Panc1 (cell line): ENCODE data around the gene MEF2A. TPM values are rescaled to one million over a fixed set of nuclear protein-coding genes. Genes with fewer than 3 reads are reported as not detected.

Source experiments
- ATAC-seq: fragments of 200-7000 bp; cut with Tn5 transposase; 2 replicates; pipeline ENCODE4 v1.9.1; 2020; ENCODE audit warnings: mild to moderate bottlenecking, moderate library complexity
- BruUV-seq: library from RNA; stranded (reverse); fragments of 400-500 nt; replicated peaks from 2 replicates; lab custom pipeline; 2021; lab: Mats Ljungman, UMichigan
- CTCF ChIA-PET: fragments of 300-600 bp; sonication (Branson Sonifier 250); formaldehyde crosslinking; loops from one replicate; lab custom pipeline; 2022; ENCODE audit warnings: antibody characterized with exemption; lab: Charles Lee
- POLR2A ChIA-PET: fragments of 300-600 bp; sonication (Branson Sonifier 250); formaldehyde crosslinking; loops from one replicate; lab custom pipeline; 2022; ENCODE audit warnings: antibody characterized with exemption; lab: Charles Lee
- DNase-seq: peaks from one replicate; pipeline ENCODE4 v3.0.0-alpha.2; 2010; ENCODE audit warnings: low read depth, low spot score
- H3K27ac ChIP-seq: 2 replicates; pipeline ENCODE4 v1.5.1; 2011; ENCODE audit warnings: mild to moderate bottlenecking, low read length, inconsistent platforms
- H3K27me3 ChIP-seq: fragments of 200-500 bp; sonication (Bioruptor generic); 2 replicates; pipeline ENCODE4 v1.6.0; 2014; ENCODE audit warnings: low read length, inconsistent platforms; ENCODE audit not compliant: control insufficient read depth, insufficient read depth
- H3K36me3 ChIP-seq: fragments of 200-500 bp; sonication (Bioruptor generic); 2 replicates; pipeline ENCODE4 v1.5.1; 2014; ENCODE audit warnings: inconsistent platforms, mild to moderate bottlenecking, low read length, moderate library complexity; ENCODE audit not compliant: control insufficient read depth, insufficient read depth
- H3K4me1 ChIP-seq: 2 replicates; pipeline ENCODE4 v1.5.1; 2011; ENCODE audit warnings: inconsistent platforms, mild to moderate bottlenecking, low read length, moderate library complexity; ENCODE audit not compliant: control insufficient read depth, insufficient read depth
- H3K4me3 ChIP-seq, 2 experiments: 2 replicates each; pipeline ENCODE4 v1.5.1; 2011 to 2012; ENCODE audit warnings: low read depth in 2 of 2, low read length in 2 of 2, mild to moderate bottlenecking in 2 of 2, inconsistent platforms in 1 of 2, moderate library complexity in 1 of 2
- H3K9me3 ChIP-seq: fragments of 200-500 bp; sonication (Bioruptor generic); 2 replicates; pipeline ENCODE4 v1.5.1; 2014; ENCODE audit warnings: low read depth, mild to moderate bottlenecking, inconsistent platforms, low read length, moderate library complexity; ENCODE audit not compliant: control insufficient read depth, insufficient read depth
- CTCF ChIP-seq: fragments of 450-650 bp; IDR thresholded peaks from 2 replicates; pipeline ENCODE4 v1.5.1; 2017; ENCODE audit warnings: mild to moderate bottlenecking
- POLR2AphosphoS5 ChIP-seq: IDR thresholded peaks from 2 replicates; pipeline ENCODE4 v1.6.1; 2012; ENCODE audit warnings: mild to moderate bottlenecking, low read depth, low read length, moderate library complexity
- REST ChIP-seq, 2 experiments: IDR thresholded peaks; 2 replicates each; pipeline ENCODE4 v1.6.1; 2011 to 2012; ENCODE audit warnings: low read depth in 2 of 2, control low read depth in 1 of 2, low read length in 1 of 2, mild to moderate bottlenecking in 1 of 2, moderate library complexity in 1 of 2; ENCODE audit not compliant: insufficient read depth in 1 of 2
- SIN3A ChIP-seq: IDR thresholded peaks from 2 replicates; pipeline ENCODE4 v1.6.1; 2012; ENCODE audit warnings: low read depth, mild to moderate bottlenecking, low read length, moderate library complexity, borderline replicate concordance; ENCODE audit not compliant: insufficient read depth
- TCF7L2 ChIP-seq: IDR thresholded peaks from 2 replicates; pipeline ENCODE4 v1.6.1; 2011; ENCODE audit warnings: mild to moderate bottlenecking, low read depth, low read length, inconsistent platforms
- in situ Hi-C: cut with HindIII; loops from 2 replicates; pipeline ENCODE4 v1.10.0; 2016; ENCODE audit warnings: low sequenced_read_pairs, low pct_unique_long_range_greater_than_20kb
- intact Hi-C: fragments of 100-400 bp; cut with micrococcal nuclease; formaldehyde crosslinking; loops from one replicate; pipeline ENCODE4 v1.10.0; 2022; ENCODE audit not compliant: unreplicated experiment
- total RNA-seq: library from RNA; stranded (reverse); gene quantifications from one replicate; pipeline ENCODE4 v1.2.1, GENCODE V29; 2021; ENCODE audit not compliant: unreplicated experiment

Gene MEF2A
- total RNA-seq, 1 experiment from 2014 or later, result 31.1 TPM

GRCh38 chr15:99618941-99619411 lies 53.2 kb downstream of the MEF2A start:
- H3K4me3 ChIP-seq, result no peak overlapping the region

GRCh38 chr15:99619712-99620111 lies 53.9 kb downstream of the MEF2A start:
- intact Hi-C loops (no loop called here), in situ Hi-C loops (no loop called here)
- ChIA-PET POLR2A (no interaction called here), CTCF (no interaction called here)
- ATAC-seq (no peak), DNase-seq (no peak)
- Histone ChIP-seq H3K36me3 (no peaks in the 10 kb centered on the region), H3K27me3 (no peaks in the 10 kb centered on the region), H3K27ac (no peak overlapping the region), H3K9me3 (peaks cover 5% of the 10 kb centered on the region; the same call in 1 of the 2 replicates), H3K4me3 (no peak overlapping the region), H3K4me1 (no peaks in the 10 kb centered on the region)
- TF ChIP-seq REST (IDR thresholded peaks at IDR 0.05; ENCODE audit: insufficient read depth in 1 of 2, low read depth in 2 of 2, low read length in 1 of 2) (no peak), POLR2AphosphoS5 (no peak), CTCF (no peak), TCF7L2 (no peak), SIN3A (no peak)
- BruUV-seq, result no TSS peak

More at GRCh38 chr15:99618941-99619411, 53.2 kb downstream of the MEF2A start:
- intact Hi-C loops, result no loop called here
- DNase-seq (no peak), ATAC-seq (peak; percentile 79)
- H3K9me3 ChIP-seq, result no peaks in the 10 kb centered on the region; the same call in 1 of the 2 replicates
- BruUV-seq, result no TSS peak
- peaks cover 3% of the 10 kb centered on the region; the same call in 1 of the 2 replicates for H3K4me1 ChIP-seq
- in situ Hi-C loops, result no loop called here
- no peaks in the 10 kb centered on the region for H3K36me3 ChIP-seq
- POLR2A ChIA-PET, result no interaction called here
- CTCF ChIA-PET, result no interaction called here
- no peaks in the 10 kb centered on the region for H3K27me3 ChIP-seq
- no peak overlapping the region for H3K27ac ChIP-seq
- no peak for TF ChIP-seq SIN3A
- TF ChIP-seq REST (IDR thresholded peaks at IDR 0.05; ENCODE audit: insufficient read depth in 1 of 2, low read depth in 2 of 2, low read length in 1 of 2), result no peak
- TF ChIP-seq CTCF, result no peak
- TF ChIP-seq TCF7L2, result no peak
- no peak for TF ChIP-seq POLR2AphosphoS5
